Measurements from ENCODE around the gene DUSP5. TPM values are rescaled to one million over a fixed set of nuclear protein-coding genes. Genes with fewer than 3 reads are reported as not detected.

Gene DUSP5
- polyA plus RNA-seq, 3 donors = 9.7 to 12.0 (median 10.2) TPM

GRCh38 chr10:110498087-110498981 lies 627 bp downstream of the DUSP5 start:
- no peak for DNase-seq

GRCh38 chr10:110498982-110499795 lies 1.5 kb downstream of the DUSP5 start:
- DNase-seq = no peak

- no peak for DNase-seq
Measured at GRCh38 chr10:110499796-110500514, 2.2 kb downstream of the DUSP5 start.

GRCh38 chr10:110500515-110500905 lies 2.8 kb downstream of the DUSP5 start:
- no peak for DNase-seq

- peak; percentile 74 for DNase-seq
Measured at GRCh38 chr10:110501142-110501937, 3.6 kb downstream of the DUSP5 start.

- DNase-seq = no peak
Measured at GRCh38 chr10:110502072-110502845, 4.6 kb downstream of the DUSP5 start.

GRCh38 chr10:110502851-110503301 lies 5.2 kb downstream of the DUSP5 start:
- no peak for DNase-seq

GRCh38 chr10:110503528-110504110 lies 5.9 kb downstream of the DUSP5 start:
- no peak for DNase-seq

GRCh38 chr10:110504111-110504735 lies 6.5 kb downstream of the DUSP5 start:
- DNase-seq = no peak

GRCh38 chr10:110505130-110505770 lies 7.5 kb downstream of the DUSP5 start:
- DNase-seq = no peak

GRCh38 chr10:110506448-110506847 lies 8.7 kb downstream of the DUSP5 start:
- no peak for DNase-seq

GRCh38 chr10:110507346-110507745 lies 9.6 kb downstream of the DUSP5 start:
- no peak for DNase-seq

GRCh38 chr10:110508159-110508788 lies 10.6 kb downstream of the DUSP5 start:
- no peak for DNase-seq

GRCh38 chr10:110508806-110509544 lies 11.3 kb downstream of the DUSP5 start:
- DNase-seq = no peak

GRCh38 chr10:110509560-110509959 lies 11.9 kb downstream of the DUSP5 start:
- no peak for DNase-seq

GRCh38 chr10:110510086-110510485 lies 12.4 kb downstream of the DUSP5 start:
- no peak for DNase-seq

- no peak for DNase-seq
Measured at GRCh38 chr10:110510730-110511129, 13.0 kb downstream of the DUSP5 start.

All from renal pelvis (tissue), 4 donors.